ENCODE results near the gene ITGAV.

Gene ITGAV

GRCh38 chr2:186588940-186589611 lies 780 bp upstream of the ITGAV start:
- H3K27me3 Mint-ChIP-seq, result peaks cover 1% of the 10 kb centered on the region
- intact Hi-C loops (cut with micrococcal nuclease), result loop anchor here (1.0 kb wide), 1 partner anchor 14 kb away; no protein-coding TSS in a partner anchor
- H3K27ac Mint-ChIP-seq, result peak overlapping the region; percentile 96
- peaks cover 27% of the 10 kb centered on the region for H3K4me1 Mint-ChIP-seq (ENCODE audit: low read depth)
- H3K9me3 Mint-ChIP-seq, result no peaks in the 10 kb centered on the region
- peaks cover 17% of the 10 kb centered on the region for H3K36me3 Mint-ChIP-seq (ENCODE audit: low read depth)
- H3K4me3 Mint-ChIP-seq, result peak overlapping the region; percentile 80

DNA sequence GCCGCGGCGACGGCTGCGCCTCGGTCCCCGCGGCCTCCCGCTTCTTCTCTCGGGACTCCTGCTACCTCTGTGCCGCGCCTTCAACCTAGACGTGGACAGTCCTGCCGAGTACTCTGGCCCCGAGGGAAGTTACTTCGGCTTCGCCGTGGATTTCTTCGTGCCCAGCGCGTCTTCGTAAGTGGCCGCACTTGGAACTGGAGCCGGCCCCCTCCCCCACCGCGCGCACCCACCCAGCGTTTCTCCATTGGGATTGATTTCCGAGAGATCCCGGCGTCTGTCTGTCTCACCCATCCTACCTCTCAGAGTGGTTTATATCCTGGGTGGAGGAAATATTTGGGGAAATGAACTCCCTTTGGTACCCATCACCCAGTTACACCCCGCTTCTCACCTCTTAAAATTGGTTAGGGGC lies 498 bp downstream of the ITGAV start:
- H3K9me3 Mint-ChIP-seq, result no peaks in the 10 kb centered on the region
- H3K27ac Mint-ChIP-seq, result peak overlapping the region; percentile 96
- intact Hi-C loops (cut with micrococcal nuclease), result loop anchor here (5.0 kb wide), 3 partner anchors 47 to 103 kb away; partner anchors contain the start of gene ZC3H15

GRCh38 chr2:186590759-186591505 lies 1.1 kb downstream of the ITGAV start:
- intact Hi-C loops (cut with micrococcal nuclease), result loop anchor here (5.0 kb wide), 3 partner anchors 46 to 104 kb away; partner anchors contain the start of gene ZC3H15
- Mint-ChIP-seq H3K27me3 (peaks cover 1% of the 10 kb centered on the region), H3K36me3 (ENCODE audit: low read depth) (peaks cover 23% of the 10 kb centered on the region), H3K27ac (peak overlapping the region; percentile 96), H3K4me3 (peak overlapping the region; percentile 80), H3K4me1 (ENCODE audit: low read depth) (peaks cover 43% of the 10 kb centered on the region), H3K9me3 (no peaks in the 10 kb centered on the region)

More for the DNA sequence above, 498 bp downstream of the ITGAV start:
- H3K27me3 Mint-ChIP-seq, result peaks cover 1% of the 10 kb centered on the region
- H3K4me1 Mint-ChIP-seq (ENCODE audit: low read depth), result peaks cover 37% of the 10 kb centered on the region
- H3K4me3 Mint-ChIP-seq, result peak overlapping the region; percentile 80
- peaks cover 19% of the 10 kb centered on the region for H3K36me3 Mint-ChIP-seq (ENCODE audit: low read depth)

- H3K4me3 Mint-ChIP-seq, result peak overlapping the region; percentile 80
- H3K27ac Mint-ChIP-seq, result peak overlapping the region; percentile 96
- intact Hi-C loops (cut with micrococcal nuclease), result loop anchor here (5.0 kb wide), 3 partner anchors 46 to 104 kb away; partner anchors contain the start of gene ZC3H15
- H3K9me3 Mint-ChIP-seq, result no peaks in the 10 kb centered on the region
- peaks cover 23% of the 10 kb centered on the region for H3K36me3 Mint-ChIP-seq (ENCODE audit: low read depth)
- H3K27me3 Mint-ChIP-seq, result no peaks in the 10 kb centered on the region
- peaks cover 44% of the 10 kb centered on the region for H3K4me1 Mint-ChIP-seq (ENCODE audit: low read depth)
These were observed 1.6 kb downstream of the ITGAV start for GRCh38 chr2:186591506-186591890.

- Mint-ChIP-seq H3K27me3 (no peaks in the 10 kb centered on the region), H3K4me1 (ENCODE audit: low read depth) (peaks cover 44% of the 10 kb centered on the region), H3K9me3 (no peaks in the 10 kb centered on the region), H3K36me3 (ENCODE audit: low read depth) (peaks cover 23% of the 10 kb centered on the region), H3K27ac (no peak overlapping the region), H3K4me3 (peak overlapping the region; percentile 80)
- intact Hi-C loops (cut with micrococcal nuclease), result loop anchor here (5.0 kb wide), 3 partner anchors 45 to 105 kb away; partner anchors contain the start of gene ZC3H15
These were observed 2.5 kb downstream of the ITGAV start for GRCh38 chr2:186592137-186592875.

DNA sequence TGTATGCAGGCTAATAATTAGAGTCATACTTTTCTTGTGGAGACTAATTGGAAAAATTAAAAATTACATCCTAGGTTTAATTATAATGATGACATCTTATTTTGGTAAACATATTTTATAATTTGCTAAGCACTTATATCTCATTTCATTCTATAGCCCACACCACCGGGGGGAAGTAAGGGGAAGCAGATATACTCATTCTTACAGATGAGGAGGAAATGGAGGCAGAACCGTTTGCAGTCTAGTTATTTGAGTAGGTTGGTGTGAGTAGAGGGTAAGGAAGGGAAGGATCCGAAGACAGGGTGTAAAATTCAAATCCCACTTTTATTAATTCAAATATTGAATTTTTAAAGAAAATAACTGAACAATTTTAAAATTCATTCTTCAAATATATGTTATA lies 3.7 kb downstream of the ITGAV start:
- Mint-ChIP-seq H3K4me1 (ENCODE audit: low read depth) (peaks cover 44% of the 10 kb centered on the region), H3K36me3 (ENCODE audit: low read depth) (peaks cover 23% of the 10 kb centered on the region), H3K9me3 (no peaks in the 10 kb centered on the region), H3K27me3 (no peaks in the 10 kb centered on the region), H3K4me3 (no peak overlapping the region), H3K27ac (no peak overlapping the region)
- intact Hi-C loops (cut with micrococcal nuclease), result loop anchor here (5.0 kb wide), 3 partner anchors 44 to 106 kb away; partner anchors contain the start of gene ZC3H15

DNA sequence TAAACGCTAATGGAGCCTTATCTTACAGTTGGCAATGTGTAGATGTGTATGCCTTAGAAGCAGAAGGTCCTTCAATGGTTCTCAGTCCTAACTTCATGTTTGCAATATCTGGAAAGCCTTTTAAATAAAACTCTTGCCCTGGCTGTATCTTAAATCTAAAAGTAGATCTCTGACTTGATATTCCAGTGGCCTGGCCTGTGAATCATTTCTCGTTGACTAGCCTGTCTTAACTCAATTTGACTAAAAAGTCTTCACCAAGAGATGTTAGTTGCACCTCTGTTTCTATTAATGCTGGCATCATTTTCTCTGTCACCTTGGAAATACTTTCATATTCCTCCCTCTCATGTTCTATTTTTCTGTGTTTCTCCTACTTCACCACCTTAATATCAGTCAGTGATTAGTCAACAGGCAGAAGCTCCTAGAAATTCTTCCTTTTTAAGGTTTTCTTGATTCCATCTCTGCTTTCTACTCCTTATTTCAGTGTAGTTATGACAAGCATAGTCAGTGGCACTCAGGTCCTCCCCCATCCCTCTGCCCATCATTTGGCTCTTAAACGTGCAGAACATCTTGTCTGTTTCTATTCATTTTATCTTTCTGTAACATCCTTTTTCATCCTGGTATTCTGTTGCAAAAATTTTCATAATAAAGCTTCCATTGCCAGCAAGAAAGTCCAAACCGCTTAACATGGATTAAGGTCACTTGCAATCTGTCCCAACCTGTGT lies 4.3 kb downstream of the ITGAV start:
- peaks cover 44% of the 10 kb centered on the region for H3K4me1 Mint-ChIP-seq (ENCODE audit: low read depth)
- H3K36me3 Mint-ChIP-seq (ENCODE audit: low read depth), result peaks cover 23% of the 10 kb centered on the region
- H3K27ac Mint-ChIP-seq, result no peak overlapping the region
- H3K27me3 Mint-ChIP-seq, result no peaks in the 10 kb centered on the region
- H3K9me3 Mint-ChIP-seq, result no peaks in the 10 kb centered on the region
- no peak overlapping the region for H3K4me3 Mint-ChIP-seq
- intact Hi-C loops (cut with micrococcal nuclease), result loop anchor here (5.0 kb wide), 3 partner anchors 43 to 107 kb away; partner anchors contain the start of gene ZC3H15

GRCh38 chr2:186595219-186595618 lies 5.4 kb downstream of the ITGAV start:
- H3K27ac Mint-ChIP-seq, result no peak overlapping the region
- H3K27me3 Mint-ChIP-seq, result no peaks in the 10 kb centered on the region
- H3K4me1 Mint-ChIP-seq (ENCODE audit: low read depth), result peaks cover 50% of the 10 kb centered on the region
- no peak overlapping the region for H3K4me3 Mint-ChIP-seq
- H3K9me3 Mint-ChIP-seq, result no peaks in the 10 kb centered on the region
- intact Hi-C loops (cut with micrococcal nuclease), result no loop called here
- H3K36me3 Mint-ChIP-seq (ENCODE audit: low read depth), result peaks cover 23% of the 10 kb centered on the region

DNA sequence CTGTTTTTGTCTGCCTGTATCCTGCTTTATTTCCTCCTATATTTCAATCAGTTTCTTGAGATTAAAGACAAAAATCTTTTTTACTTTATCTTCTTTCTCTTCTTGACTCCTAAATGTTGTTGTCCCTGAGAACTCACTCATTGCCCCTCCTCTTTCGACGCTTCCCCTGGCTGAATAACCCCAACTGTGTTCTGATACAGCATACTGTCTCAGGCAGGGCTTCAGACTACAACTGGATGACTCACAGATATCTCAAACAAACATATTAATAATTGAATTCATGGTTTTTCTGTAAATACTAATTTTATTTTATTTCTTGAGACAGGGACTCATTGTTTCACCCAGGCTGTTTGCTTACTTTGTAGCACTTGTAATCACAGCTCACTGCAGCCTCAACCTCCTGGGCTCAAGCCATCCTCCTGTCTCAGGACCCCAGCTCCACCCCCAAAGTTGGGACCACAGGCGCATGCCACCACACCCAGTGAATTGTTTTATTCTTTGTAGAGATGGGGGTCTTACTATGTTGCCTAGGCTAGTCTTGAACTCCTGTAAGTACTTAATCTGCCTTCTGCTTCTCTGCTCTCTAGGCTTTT lies 9.4 kb downstream of the ITGAV start:
- Mint-ChIP-seq H3K27me3 (no peaks in the 10 kb centered on the region), H3K36me3 (ENCODE audit: low read depth) (peaks cover 33% of the 10 kb centered on the region), H3K9me3 (no peaks in the 10 kb centered on the region), H3K4me1 (ENCODE audit: low read depth) (peaks cover 33% of the 10 kb centered on the region), H3K4me3 (no peak overlapping the region), H3K27ac (peak overlapping the region; percentile 13)
- intact Hi-C loops (cut with micrococcal nuclease), result no loop called here

GRCh38 chr2:186603286-186603685 lies 13.4 kb downstream of the ITGAV start:
- no peaks in the 10 kb centered on the region for H3K27me3 Mint-ChIP-seq
- peaks cover 66% of the 10 kb centered on the region for H3K36me3 Mint-ChIP-seq (ENCODE audit: low read depth)
- intact Hi-C loops (cut with micrococcal nuclease), result no loop called here
- peaks cover 30% of the 10 kb centered on the region for H3K4me1 Mint-ChIP-seq (ENCODE audit: low read depth)
- no peak overlapping the region for H3K27ac Mint-ChIP-seq
- H3K4me3 Mint-ChIP-seq, result no peak overlapping the region
- H3K9me3 Mint-ChIP-seq, result no peaks in the 10 kb centered on the region

- H3K36me3 Mint-ChIP-seq (ENCODE audit: low read depth), result peaks cover 72% of the 10 kb centered on the region
- peaks cover 23% of the 10 kb centered on the region for H3K4me1 Mint-ChIP-seq (ENCODE audit: low read depth)
- intact Hi-C loops (cut with micrococcal nuclease), result no loop called here
- H3K27ac Mint-ChIP-seq, result no peak overlapping the region
- no peaks in the 10 kb centered on the region for H3K27me3 Mint-ChIP-seq
- H3K9me3 Mint-ChIP-seq, result no peaks in the 10 kb centered on the region
- no peak overlapping the region for H3K4me3 Mint-ChIP-seq
These were observed 15.2 kb downstream of the ITGAV start for GRCh38 chr2:186605041-186605440.

DNA sequence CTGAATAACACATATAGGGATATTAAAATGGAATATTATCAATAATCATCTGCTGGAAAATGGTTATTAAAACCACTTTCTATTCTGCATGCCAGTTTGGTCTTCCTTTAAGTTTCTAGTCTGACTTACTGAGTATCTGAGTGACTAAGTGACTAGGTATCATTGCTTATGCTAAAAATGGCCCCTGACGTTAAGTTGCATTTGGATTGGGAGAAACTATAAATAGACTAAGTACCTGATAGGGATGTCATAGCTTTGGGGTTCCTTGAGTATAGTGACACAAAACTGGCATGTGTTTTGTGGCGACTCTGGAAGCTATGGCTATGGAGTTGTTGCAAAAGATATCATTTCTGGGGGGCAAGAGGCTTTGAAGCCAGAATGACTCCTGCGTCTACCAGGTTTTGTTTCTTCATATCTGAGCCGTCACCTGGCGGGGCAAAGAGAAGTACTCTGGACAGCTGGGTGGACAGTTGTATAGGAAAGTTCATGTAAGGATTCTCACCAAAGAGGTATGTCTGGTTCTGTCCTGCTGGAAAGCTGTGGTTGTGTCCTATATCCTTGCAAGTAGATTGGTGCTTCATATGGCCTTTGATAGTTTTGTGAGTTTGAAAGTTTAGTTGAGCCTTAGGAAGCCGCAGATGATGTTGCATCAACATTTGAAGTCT lies 17.9 kb downstream of the ITGAV start:
- H3K4me1 Mint-ChIP-seq (ENCODE audit: low read depth), result peaks cover 21% of the 10 kb centered on the region
- no peaks in the 10 kb centered on the region for H3K9me3 Mint-ChIP-seq
- no peak overlapping the region for H3K27ac Mint-ChIP-seq
- intact Hi-C loops (cut with micrococcal nuclease), result no loop called here
- H3K36me3 Mint-ChIP-seq (ENCODE audit: low read depth), result peaks cover 74% of the 10 kb centered on the region
- no peaks in the 10 kb centered on the region for H3K27me3 Mint-ChIP-seq
- no peak overlapping the region for H3K4me3 Mint-ChIP-seq

All from dendritic cell treated with granulocyte-macrophage colony-stimulating factor and Interleukin-4, amounts not matched to agents 40 ng/mL and 50 ng/mL, for 4 days (primary cell).